ENCODE results near the gene RBM44. TPM values are rescaled to one million over a fixed set of nuclear protein-coding genes. Genes with fewer than 3 reads are reported as not detected.

Gene RBM44
- total RNA-seq, 1 experiment from 2014 or later = 0.51 TPM

DNA sequence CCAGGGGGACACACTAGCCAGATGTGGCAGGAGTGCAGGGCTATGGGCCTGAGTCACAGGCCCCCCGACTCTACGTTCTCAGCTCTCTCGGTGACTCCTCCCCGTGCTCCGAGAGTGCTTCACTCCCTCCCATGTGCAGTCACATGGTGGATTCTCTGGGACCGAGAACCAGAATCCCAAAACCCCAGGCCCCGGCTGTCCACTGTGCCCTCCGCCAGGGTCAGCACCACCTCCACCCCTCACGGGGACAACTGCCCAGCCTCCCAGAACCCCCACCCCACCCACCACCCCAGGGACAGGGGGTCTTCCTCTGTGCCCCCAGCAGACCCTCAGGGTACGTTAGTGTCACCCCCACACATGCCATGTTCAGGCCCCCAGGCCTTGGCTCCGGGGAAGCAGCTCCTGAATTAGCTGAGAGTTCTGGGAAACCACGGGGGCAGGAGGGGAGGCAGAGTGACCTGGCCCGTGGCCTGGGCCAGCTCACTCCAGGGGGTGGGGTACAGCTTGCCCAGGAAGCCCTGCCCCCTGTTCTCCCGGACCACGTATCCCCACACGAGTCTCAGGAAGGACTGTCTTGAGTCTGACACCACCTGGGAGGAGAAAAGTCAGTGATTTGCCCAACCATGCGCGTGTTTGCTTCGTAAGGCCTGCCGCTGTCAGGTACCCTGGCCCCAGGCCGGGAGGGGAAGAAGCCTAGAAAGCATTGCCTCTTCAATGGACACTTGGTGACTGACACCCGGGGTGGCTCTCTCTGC lies 65.3 kb downstream of the RBM44 start:
- ChIA-PET CTCF (no interaction called here), POLR2A (ENCODE audit: unreplicated experiment) (no interaction called here)
- Histone ChIP-seq H4K20me1 (ENCODE audit: low read length) (no peaks in the 10 kb centered on the region), H3K27ac (ENCODE audit: low read length) (peak overlapping the region; percentile 88), H3K27me3 (ENCODE audit: low read length) (no peaks in the 10 kb centered on the region), H3K4me3 (ENCODE audit: low read length) (no peak overlapping the region), H3K9ac (ENCODE audit: low read length) (no peak overlapping the region; the same call in 1 of the 2 replicates), H3K9me2 (replicated peaks; ENCODE audit: low read length) (no peaks in the 10 kb centered on the region), H3K4me1 (ENCODE audit: insufficient read depth, low read length) (peaks cover 74% of the 10 kb centered on the region), H3K9me3 (ENCODE audit: low read length) (no peaks in the 10 kb centered on the region), H3K4me2 (ENCODE audit: low read length) (peak overlapping the region; percentile 56; the same call in 1 of the 2 replicates), H3K79me2 (ENCODE audit: low read length) (peaks cover 84% of the 10 kb centered on the region), H2AFZ (ENCODE audit: low read length) (no peak overlapping the region), H3K36me3 (ENCODE audit: low read depth, low read length) (no peaks in the 10 kb centered on the region), H3F3A (ENCODE audit: low read length, unreplicated experiment) (no peaks in the 10 kb centered on the region)
- TF ChIP-seq EZH2 (IDR thresholded peaks at IDR 0.05; ENCODE audit: low read length, unreplicated experiment) = no peak
- no peak for TF ChIP-seq EZH2phosphoT487 (IDR thresholded peaks at IDR 0.05; ENCODE audit: borderline replicate concordance, low read length)
- TF ChIP-seq, protein P1, sequence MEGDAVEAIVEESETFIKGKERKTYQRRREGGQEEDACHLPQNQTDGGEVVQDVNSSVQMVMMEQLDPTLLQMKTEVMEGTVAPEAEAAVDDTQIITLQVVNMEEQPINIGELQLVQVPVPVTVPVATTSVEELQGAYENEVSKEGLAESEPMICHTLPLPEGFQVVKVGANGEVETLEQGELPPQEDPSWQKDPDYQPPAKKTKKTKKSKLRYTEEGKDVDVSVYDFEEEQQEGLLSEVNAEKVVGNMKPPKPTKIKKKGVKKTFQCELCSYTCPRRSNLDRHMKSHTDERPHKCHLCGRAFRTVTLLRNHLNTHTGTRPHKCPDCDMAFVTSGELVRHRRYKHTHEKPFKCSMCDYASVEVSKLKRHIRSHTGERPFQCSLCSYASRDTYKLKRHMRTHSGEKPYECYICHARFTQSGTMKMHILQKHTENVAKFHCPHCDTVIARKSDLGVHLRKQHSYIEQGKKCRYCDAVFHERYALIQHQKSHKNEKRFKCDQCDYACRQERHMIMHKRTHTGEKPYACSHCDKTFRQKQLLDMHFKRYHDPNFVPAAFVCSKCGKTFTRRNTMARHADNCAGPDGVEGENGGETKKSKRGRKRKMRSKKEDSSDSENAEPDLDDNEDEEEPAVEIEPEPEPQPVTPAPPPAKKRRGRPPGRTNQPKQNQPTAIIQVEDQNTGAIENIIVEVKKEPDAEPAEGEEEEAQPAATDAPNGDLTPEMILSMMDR (conservative IDR thresholded peaks at IDR 0.05; ENCODE audit: low read depth, low read length) = no peak
- DNase-seq (no peak), ATAC-seq (no peak)
- intact Hi-C loops (cut with micrococcal nuclease) = loop anchor here (5.0 kb wide), 1 partner anchor 198 kb away; the partner anchor contains the start of gene SCLY
- no TSS peak for BruUV-seq (replicated peaks)

DNA sequence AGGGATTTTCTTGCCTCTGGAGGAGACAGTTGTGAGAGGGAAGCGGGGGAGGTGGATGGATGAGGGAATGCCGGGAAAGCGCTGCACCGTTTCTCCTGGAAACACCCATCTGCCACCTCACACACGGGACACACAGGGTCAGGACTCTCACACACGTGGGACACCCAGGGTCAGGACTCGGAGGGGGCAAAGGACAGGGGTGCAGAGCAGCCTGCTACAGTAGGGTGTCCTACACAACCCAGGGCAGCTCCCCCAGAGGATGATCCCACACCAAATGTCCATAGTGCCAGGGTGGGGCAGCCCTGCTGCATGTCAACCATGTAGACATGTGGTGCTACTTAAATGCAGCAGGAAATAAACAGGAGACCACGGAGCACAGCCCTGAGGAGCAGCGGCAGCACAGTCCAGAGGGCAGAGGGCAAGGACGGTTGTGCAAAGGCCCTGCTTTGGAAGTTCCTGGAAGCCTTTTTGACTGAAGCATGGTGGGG lies 65.9 kb downstream of the RBM44 start:
- peaks cover 71% of the 10 kb centered on the region for H3K4me1 ChIP-seq (ENCODE audit: insufficient read depth, low read length)
- no peaks in the 10 kb centered on the region for H3F3A ChIP-seq (ENCODE audit: low read length, unreplicated experiment)
- ChIA-PET CTCF (interaction anchor here (0.6 kb wide), 1 partner anchor 456 kb away, joined by 5 read pairs; no protein-coding TSS in a partner anchor), POLR2A (ENCODE audit: unreplicated experiment) (interaction anchor here (0.7 kb wide), 1 partner anchor 100 kb away, joined by 12 read pairs; no protein-coding TSS in a partner anchor)
- no peaks in the 10 kb centered on the region for H3K9me3 ChIP-seq (ENCODE audit: low read length)
- ATAC-seq (no peak), DNase-seq (peak; percentile 6)
- BruUV-seq (replicated peaks) = no TSS peak
- H3K27ac ChIP-seq (ENCODE audit: low read length) = peak overlapping the region; percentile 88
- peak overlapping the region; percentile 34 for H3K9ac ChIP-seq (ENCODE audit: low read length)
- H3K4me2 ChIP-seq (ENCODE audit: low read length) = peak overlapping the region; percentile 56
- no peak overlapping the region for H3K4me3 ChIP-seq (ENCODE audit: low read length)
- intact Hi-C loops (cut with micrococcal nuclease) = loop anchor here (5.0 kb wide), 1 partner anchor 198 kb away; the partner anchor contains the start of gene SCLY
- H3K36me3 ChIP-seq (ENCODE audit: low read depth, low read length) = no peaks in the 10 kb centered on the region
- no peaks in the 10 kb centered on the region for H3K27me3 ChIP-seq (ENCODE audit: low read length)
- TF ChIP-seq EZH2phosphoT487 (IDR thresholded peaks at IDR 0.05; ENCODE audit: borderline replicate concordance, low read length) = no peak
- TF ChIP-seq, protein P1 (conservative IDR thresholded peaks at IDR 0.05; ENCODE audit: low read depth, low read length) = no peak
- TF ChIP-seq EZH2 (IDR thresholded peaks at IDR 0.05; ENCODE audit: low read length, unreplicated experiment) = no peak
- H3K9me2 ChIP-seq (replicated peaks; ENCODE audit: low read length) = no peaks in the 10 kb centered on the region
- H4K20me1 ChIP-seq (ENCODE audit: low read length) = no peaks in the 10 kb centered on the region
- H3K79me2 ChIP-seq (ENCODE audit: low read length) = peaks cover 87% of the 10 kb centered on the region
- 0 out of 2 replicates have a peak overlapping the region, but pooled peaks have one; percentile 12 for H2AFZ ChIP-seq (ENCODE audit: low read length)
